Activated CD4-positive, alpha-beta T cell treated with anti-CD3 and anti-CD28 coated beads, Interleukin-2, amount 10 ng/mL, durations not matched to agents 7 days and 5 days (primary cell): ENCODE results near the gene HOXA9. TPM values are rescaled to one million over a fixed set of nuclear protein-coding genes. Genes with fewer than 3 reads are reported as not detected.

Experiments used
- CTCF ChIA-PET: fragments of 350-600 bp; sonication (Branson Sonifier 250); formaldehyde crosslinking; loops from one replicate; lab custom pipeline; 2021; ENCODE audit warnings: antibody characterized with exemption; lab: Charles Lee
- POLR2A ChIA-PET: fragments of 350-600 bp; sonication (Branson Sonifier 250); formaldehyde crosslinking; loops from one replicate; lab custom pipeline; 2021; ENCODE audit warnings: antibody characterized with exemption; lab: Charles Lee
- DNase-seq: peaks from one replicate; pipeline ENCODE4 v3.0.0-alpha.2; 2020
- H3K27ac Mint-ChIP-seq: one replicate; pipeline ENCODE4 v1.8.0; 2021; ENCODE audit warnings: mild to moderate bottlenecking, moderate library complexity, mixed read lengths
- H3K27me3 Mint-ChIP-seq: one replicate; pipeline ENCODE4 v1.8.0; 2021; ENCODE audit warnings: mixed read lengths
- H3K36me3 Mint-ChIP-seq: one replicate; pipeline ENCODE4 v1.8.0; 2021; ENCODE audit warnings: low read depth, mixed read lengths
- H3K4me1 Mint-ChIP-seq: one replicate; pipeline ENCODE4 v1.8.0; 2021; ENCODE audit warnings: mixed read lengths
- H3K4me3 Mint-ChIP-seq: one replicate; pipeline ENCODE4 v1.8.0; 2021; ENCODE audit warnings: mild to moderate bottlenecking, moderate library complexity, mixed read lengths
- H3K9me3 Mint-ChIP-seq: one replicate; pipeline ENCODE4 v1.8.0; 2021; ENCODE audit warnings: mixed read lengths
- total RNA-seq, 2 experiments: library from RNA; stranded (reverse); gene quantifications; one replicate each; pipeline ENCODE4 v1.2.3, GENCODE V29; 2021

Gene HOXA9
- total RNA-seq, 2 experiments from 2014 or later = not detected

DNA sequence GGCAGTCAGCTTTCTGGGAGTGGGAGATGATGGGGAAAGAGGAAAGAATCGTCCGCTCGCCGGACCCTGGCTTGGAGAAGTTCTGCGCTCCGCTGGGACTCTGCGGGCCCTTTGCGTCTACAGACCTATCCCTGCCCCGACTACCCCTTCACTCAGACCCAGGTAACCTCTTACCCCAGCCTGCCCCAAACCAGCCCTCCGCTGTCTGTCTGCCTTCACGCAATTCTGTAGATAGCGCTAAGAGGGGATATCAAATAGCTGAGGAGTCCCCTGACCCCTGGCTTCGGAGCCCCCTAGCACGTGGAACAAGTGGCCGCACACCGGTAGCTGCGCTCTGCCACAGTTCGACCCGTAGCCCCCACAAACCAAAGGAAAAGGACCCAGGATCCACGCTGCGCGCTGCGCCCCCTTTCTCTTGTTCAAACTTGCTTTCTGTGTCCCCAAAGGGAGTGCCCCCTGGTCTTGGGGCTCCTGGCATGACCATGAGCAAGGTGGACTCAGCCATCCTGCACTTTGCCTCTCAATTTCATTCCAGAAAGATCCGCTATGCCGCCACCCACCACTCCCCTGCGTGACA lies 41.8 kb downstream of the HOXA9 start:
- H3K9me3 Mint-ChIP-seq = no peaks in the 10 kb centered on the region
- no peak overlapping the region for H3K4me3 Mint-ChIP-seq
- no peak for DNase-seq
- H3K4me1 Mint-ChIP-seq = no peaks in the 10 kb centered on the region
- H3K27ac Mint-ChIP-seq = no peak overlapping the region
- H3K27me3 Mint-ChIP-seq = peaks cover 28% of the 10 kb centered on the region
- POLR2A ChIA-PET = no interaction called here
- no peaks in the 10 kb centered on the region for H3K36me3 Mint-ChIP-seq
- CTCF ChIA-PET = no interaction called here

DNA sequence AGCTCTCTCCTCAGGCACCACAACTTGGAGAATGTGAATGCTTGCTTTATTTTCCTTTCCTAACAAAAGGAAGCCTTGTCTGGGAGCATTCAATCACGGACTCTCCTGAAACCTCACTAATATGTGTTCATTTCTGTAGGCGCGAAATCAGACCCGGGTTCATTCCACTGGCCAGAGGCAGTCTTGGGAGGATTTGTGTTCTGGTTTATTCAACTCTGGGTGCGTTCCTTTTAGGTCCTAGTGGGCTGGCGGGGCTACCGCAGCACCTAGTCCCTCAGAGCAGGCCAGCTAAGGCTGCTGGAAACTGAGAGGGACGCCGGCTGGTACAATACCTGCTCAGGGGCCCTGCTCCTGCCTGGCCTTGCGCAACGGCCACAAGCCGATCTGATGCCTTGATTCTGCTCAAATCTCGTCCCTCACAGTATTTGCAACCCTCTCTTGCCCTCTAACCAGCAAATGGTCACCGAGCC lies 42.3 kb downstream of the HOXA9 start:
- no peaks in the 10 kb centered on the region for H3K9me3 Mint-ChIP-seq
- no peaks in the 10 kb centered on the region for H3K36me3 Mint-ChIP-seq
- ChIA-PET CTCF (no interaction called here), POLR2A (no interaction called here)
- no peak overlapping the region for H3K27ac Mint-ChIP-seq
- H3K27me3 Mint-ChIP-seq = peaks cover 24% of the 10 kb centered on the region
- DNase-seq = no peak
- no peaks in the 10 kb centered on the region for H3K4me1 Mint-ChIP-seq
- no peak overlapping the region for H3K4me3 Mint-ChIP-seq

DNA sequence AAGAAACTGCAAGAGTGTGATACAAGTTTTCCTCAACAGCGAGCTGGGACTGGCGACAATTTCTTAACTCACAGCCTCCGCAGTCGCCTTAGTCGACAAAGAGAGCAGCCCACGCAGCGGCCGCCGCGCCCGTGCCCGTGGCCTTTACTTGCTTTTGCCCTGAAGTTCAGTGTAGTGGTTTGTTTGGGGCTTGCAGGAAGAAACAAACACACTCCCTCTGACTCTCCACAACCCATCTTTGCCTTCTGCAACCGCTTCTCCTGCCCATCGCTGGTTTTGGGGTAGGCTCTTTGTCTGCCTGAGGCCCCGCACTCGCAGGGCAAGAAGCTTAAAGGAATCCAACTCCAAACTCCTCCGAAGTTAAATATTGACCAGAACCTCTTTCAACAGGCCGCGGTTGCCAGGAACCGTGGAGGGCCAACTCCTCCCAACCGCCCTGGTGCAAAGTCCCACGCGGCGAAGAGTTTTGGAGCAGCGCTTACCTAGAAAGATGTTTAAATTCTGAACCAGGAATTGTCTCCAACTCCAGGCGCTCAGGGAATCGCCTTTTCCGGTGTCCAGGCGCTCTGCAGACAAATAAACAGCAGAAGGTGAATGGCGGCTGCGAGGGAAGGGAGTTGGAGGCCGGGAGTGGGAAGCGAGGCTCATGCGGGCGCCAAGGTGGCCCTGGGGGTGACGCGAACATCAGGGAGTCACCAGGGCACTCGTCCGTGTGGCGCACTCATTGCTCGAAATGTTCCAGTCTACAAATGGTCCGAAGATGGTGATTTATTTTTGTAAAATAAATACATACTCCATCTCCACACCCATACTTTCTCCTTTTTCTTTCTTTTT lies 43.0 kb downstream of the HOXA9 start:
- no peak for DNase-seq
- no peak overlapping the region for H3K4me3 Mint-ChIP-seq
- CTCF ChIA-PET = no interaction called here
- H3K9me3 Mint-ChIP-seq = no peaks in the 10 kb centered on the region
- H3K27ac Mint-ChIP-seq = no peak overlapping the region
- no peaks in the 10 kb centered on the region for H3K36me3 Mint-ChIP-seq
- H3K4me1 Mint-ChIP-seq = no peaks in the 10 kb centered on the region
- peaks cover 17% of the 10 kb centered on the region for H3K27me3 Mint-ChIP-seq
- POLR2A ChIA-PET = no interaction called here

DNA sequence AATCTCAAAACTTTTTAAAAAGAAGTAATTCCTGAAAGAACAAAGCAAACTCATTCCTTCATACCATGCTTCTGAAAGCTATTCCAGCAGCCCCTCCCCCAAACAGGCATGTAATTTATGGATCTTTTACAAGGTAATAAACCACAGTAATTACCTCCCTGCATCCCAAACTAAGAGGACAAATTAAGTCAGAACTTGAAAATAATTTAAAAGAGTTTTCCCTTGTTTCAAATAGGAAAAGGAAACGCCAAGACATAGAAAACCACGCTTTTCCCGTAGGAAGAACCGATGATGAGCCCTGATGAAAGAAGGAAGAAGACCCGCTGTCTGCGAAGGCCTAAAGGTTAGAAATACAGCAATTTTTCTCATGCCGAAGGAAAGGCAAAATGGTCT lies 43.7 kb downstream of the HOXA9 start:
- Mint-ChIP-seq H3K9me3 (no peaks in the 10 kb centered on the region), H3K4me3 (no peak overlapping the region), H3K36me3 (no peaks in the 10 kb centered on the region), H3K27ac (no peak overlapping the region), H3K4me1 (no peaks in the 10 kb centered on the region), H3K27me3 (peaks cover 11% of the 10 kb centered on the region)
- ChIA-PET CTCF (no interaction called here), POLR2A (no interaction called here)
- DNase-seq = no peak

DNA sequence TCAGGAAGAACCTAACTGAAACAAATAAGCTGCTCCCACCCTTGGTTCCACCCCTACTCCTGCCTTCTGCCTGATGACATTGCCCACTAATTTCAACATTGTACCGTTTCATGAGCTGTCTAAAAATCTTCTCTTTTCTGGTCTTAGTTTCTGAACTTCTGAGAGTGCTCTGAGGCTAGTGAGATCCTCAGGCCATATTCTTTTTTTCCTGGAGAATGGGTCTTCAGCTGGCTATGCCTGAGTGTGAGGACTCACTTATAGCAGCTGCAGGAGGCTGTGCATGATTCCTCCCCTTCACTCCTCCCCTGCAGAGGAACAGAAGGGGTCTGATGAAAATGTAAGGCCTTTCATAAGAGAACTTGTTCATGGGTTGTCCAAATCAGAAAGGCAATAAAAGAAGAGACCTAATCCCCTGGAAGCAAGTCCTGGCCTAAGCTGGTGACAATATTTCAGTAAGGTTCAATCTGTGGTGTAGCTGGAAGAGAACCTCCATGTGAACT lies 45.9 kb downstream of the HOXA9 start:
- ChIA-PET CTCF (interaction anchor here (1.1 kb wide), 1 partner anchor 12 kb away, joined by 3 read pairs; no protein-coding TSS in a partner anchor), POLR2A (interaction anchor here (0.6 kb wide), 1 partner anchor 863 kb away, joined by 3 read pairs; no protein-coding TSS in a partner anchor)
- Mint-ChIP-seq H3K36me3 (no peaks in the 10 kb centered on the region), H3K4me1 (no peaks in the 10 kb centered on the region), H3K4me3 (no peak overlapping the region), H3K9me3 (no peaks in the 10 kb centered on the region), H3K27ac (no peak overlapping the region), H3K27me3 (no peaks in the 10 kb centered on the region)
- DNase-seq = no peak

DNA sequence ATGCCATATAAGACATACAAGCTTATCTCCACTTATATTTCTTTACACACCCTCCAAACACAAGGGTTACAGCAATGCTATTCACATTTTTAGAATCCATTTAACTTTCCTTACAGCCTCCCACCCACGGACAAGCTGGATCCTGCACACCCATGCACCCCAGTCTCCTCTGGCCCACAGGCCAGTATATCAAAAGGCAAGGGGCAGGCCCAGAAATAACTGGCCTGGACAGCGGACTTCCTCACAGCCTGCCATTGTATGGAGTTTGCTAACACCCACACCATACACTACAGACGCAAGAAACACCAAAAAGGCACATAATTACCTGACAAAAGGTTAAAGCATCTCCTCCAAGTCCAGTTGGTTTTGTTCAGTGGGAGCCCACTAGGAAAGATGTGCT lies 46.8 kb downstream of the HOXA9 start:
- CTCF ChIA-PET = no interaction called here
- Mint-ChIP-seq H3K36me3 (no peaks in the 10 kb centered on the region), H3K27me3 (no peaks in the 10 kb centered on the region), H3K9me3 (no peaks in the 10 kb centered on the region), H3K27ac (no peak overlapping the region), H3K4me1 (no peaks in the 10 kb centered on the region), H3K4me3 (no peak overlapping the region)
- POLR2A ChIA-PET = no interaction called here
- DNase-seq = no peak

DNA sequence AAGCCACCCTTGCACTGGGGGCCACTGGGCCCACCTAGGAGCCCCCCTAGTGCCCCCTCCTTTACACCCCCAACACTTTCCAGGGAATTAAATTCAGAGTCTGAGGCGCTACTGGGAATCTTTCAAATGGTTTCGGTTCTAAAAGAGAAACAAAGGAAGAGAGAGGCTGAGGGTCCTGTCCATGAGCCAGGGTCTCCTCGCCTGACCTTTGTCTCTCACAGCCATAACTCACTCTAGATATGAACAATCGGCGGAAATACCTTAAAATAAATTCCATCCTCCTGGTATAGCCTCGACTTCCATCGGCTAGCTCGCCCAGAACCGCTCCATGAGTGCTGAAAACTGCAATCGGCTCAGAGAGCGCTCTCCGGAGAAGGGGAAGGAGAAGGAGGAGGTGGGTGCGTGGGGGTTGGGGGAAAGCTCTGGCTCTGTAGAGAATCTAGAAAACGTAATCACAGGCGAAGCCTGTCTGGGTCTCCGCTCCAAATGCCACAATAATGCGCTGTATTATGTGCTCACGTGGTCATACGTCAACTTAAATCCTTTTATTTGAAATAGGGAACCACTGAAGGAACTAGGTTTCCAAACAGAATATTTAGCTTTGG lies 47.3 kb downstream of the HOXA9 start:
- Mint-ChIP-seq H3K4me3 (no peak overlapping the region), H3K9me3 (no peaks in the 10 kb centered on the region), H3K36me3 (no peaks in the 10 kb centered on the region), H3K27me3 (no peaks in the 10 kb centered on the region), H3K4me1 (no peaks in the 10 kb centered on the region), H3K27ac (no peak overlapping the region)
- ChIA-PET CTCF (no interaction called here), POLR2A (no interaction called here)
- DNase-seq = no peak

DNA sequence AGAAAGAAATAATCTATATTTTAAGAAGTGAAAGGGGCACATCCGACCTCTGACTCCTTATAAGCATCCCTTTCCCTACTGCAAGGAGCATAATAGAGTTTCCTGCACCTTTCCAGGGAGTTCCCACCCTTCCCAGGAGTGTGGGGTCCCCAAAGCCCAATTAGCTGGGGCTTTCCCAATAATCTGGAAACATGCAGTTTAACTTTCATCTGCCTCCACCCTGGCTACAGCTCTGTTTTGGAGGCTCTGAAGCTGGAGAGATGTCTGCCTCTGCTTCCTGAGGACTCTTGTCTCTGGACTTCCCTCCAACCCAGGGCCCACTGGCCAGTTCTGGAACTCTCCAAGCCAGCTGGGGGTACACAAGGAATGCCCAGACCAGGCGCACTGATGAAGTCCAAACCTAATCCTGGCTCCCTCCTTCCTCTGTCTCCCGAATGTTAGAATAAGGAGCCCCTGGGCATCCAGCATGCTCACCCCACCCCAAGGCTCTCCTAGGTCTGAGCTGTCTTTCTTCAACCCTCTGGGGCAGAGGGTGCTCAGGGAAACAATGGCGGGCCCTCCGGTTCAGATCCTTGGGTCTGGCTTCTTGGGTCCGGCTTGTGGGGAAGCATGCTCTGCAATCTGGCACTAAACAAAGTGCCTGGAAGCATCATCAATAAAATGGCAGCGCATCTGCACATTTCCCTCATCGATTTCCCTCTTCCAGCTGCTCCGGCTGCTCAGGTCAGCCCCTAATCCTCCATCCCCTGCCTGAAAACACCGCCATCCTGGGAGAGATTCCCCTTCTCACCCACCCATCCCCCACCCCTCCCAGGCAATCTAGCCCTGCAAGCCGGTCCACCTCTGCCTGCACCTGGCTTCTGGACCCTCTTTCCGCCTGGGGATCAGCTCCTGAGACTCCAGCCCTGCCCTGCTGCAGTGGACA lies 48.1 kb downstream of the HOXA9 start:
- Mint-ChIP-seq H3K27me3 (no peaks in the 10 kb centered on the region), H3K36me3 (no peaks in the 10 kb centered on the region), H3K9me3 (no peaks in the 10 kb centered on the region), H3K4me3 (no peak overlapping the region), H3K4me1 (no peaks in the 10 kb centered on the region), H3K27ac (no peak overlapping the region)
- DNase-seq = no peak
- CTCF ChIA-PET = no interaction called here
- POLR2A ChIA-PET = no interaction called here

DNA sequence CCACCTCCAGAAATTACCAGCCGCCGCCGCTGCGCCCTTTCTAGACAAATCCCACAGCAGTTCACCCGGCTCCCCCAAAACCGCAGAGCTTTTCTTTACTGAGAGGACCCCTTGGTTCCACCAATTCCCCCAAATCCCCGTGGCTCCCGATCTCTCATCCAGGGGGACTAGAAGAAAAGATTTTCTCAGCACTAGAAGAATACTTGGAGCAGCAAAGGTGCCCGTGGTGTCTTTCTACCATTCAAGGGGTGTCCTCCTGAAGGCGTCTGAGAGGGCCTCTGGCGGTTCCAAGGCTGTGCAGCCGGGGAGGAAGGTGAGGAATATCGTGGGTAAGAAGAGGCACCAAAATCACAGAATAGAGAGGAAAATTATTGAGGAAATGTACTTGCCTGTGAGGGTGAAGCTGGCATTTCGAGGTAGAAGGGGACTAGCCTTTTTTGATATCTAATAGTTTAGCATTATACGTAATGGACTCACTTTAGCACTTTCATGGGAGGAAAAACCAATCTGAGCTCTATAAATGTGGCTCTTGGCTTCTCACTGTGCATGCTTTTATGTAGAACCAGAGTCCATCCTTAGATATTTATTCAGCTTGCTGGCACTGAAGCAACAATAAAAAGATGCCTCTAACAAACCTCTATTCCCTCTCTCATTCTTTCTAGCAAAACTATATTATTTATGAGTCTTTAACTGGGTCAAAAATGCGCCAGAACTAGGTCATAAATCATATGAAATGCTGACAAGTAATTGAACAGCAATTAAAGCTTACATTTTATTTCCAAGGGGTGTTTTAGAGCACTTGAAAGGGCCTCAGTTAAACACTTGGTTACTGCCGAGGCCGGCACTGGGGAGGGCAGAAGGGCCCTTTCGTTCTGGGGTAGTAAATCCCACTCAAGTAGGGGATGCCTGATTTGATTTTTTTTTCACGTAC lies 49.0 kb downstream of the HOXA9 start:
- no peaks in the 10 kb centered on the region for H3K36me3 Mint-ChIP-seq
- no peaks in the 10 kb centered on the region for H3K9me3 Mint-ChIP-seq
- POLR2A ChIA-PET = no interaction called here
- H3K4me3 Mint-ChIP-seq = no peak overlapping the region
- no peak overlapping the region for H3K27ac Mint-ChIP-seq
- no peaks in the 10 kb centered on the region for H3K27me3 Mint-ChIP-seq
- CTCF ChIA-PET = no interaction called here
- H3K4me1 Mint-ChIP-seq = no peaks in the 10 kb centered on the region
- no peak for DNase-seq

DNA sequence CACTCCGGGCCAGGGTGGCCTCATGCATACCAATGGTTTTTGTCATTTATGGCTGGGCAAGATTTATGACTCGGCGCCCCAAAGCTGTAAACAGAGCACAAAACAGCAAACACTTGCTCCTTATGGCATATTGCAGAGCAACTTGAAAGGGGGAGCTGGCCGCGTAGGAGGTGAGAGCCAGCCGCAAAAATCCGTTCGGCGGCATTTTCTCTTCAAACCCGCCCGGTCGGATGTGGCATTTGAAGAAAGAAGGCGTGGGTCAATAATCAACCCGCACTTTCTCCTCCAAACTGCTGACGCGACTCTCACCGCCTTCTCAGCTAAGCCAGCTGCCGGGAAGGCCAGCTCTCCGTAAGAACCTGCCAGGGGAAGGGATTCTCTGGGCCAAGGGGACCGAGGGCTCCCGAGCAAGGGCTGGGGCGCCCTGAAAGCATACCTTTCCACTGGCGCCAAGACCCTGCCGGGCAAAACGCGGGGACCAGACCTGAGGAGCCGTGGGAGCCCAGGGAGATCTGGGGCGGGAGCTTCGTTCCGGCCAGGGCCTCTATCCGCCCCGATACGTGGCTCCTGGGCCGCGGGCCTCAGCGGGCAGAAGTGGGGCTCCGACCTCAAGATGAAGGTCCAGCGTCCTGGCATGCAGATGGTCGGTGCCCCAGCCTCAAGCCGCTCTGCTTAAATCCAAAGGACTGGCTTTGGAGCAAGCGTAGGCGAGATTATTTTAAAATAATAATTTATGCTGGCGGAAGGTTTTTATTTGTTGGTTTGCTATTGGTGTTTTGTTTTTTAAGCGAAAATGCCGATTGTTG lies 49.9 kb downstream of the HOXA9 start:
- H3K9me3 Mint-ChIP-seq = no peaks in the 10 kb centered on the region
- ChIA-PET CTCF (interaction anchor here (0.6 kb wide), 1 partner anchor 9 kb away, joined by 3 read pairs; no protein-coding TSS in a partner anchor), POLR2A (no interaction called here)
- no peaks in the 10 kb centered on the region for H3K27me3 Mint-ChIP-seq
- no peak for DNase-seq
- H3K36me3 Mint-ChIP-seq = no peaks in the 10 kb centered on the region
- H3K4me1 Mint-ChIP-seq = no peaks in the 10 kb centered on the region
- H3K4me3 Mint-ChIP-seq = no peak overlapping the region
- no peak overlapping the region for H3K27ac Mint-ChIP-seq

DNA sequence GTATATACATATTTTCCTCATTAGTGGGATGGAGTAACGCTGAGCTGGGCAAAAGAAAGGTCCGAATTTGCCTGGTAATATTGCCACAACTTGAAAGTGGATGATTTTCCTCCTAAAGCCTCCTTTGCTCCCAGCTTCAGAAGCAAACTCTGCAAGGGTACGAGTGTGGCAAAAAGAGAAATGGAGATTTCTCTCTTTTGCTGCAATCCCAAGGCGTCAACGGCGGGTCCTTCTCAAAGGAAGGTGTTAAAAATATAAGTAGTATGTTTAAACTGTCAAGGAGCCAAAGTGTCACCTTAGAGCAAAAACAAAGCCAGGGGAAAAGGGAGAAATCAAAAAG lies 50.5 kb downstream of the HOXA9 start:
- Mint-ChIP-seq H3K9me3 (no peaks in the 10 kb centered on the region), H3K36me3 (no peaks in the 10 kb centered on the region), H3K27ac (no peak overlapping the region), H3K4me1 (no peaks in the 10 kb centered on the region), H3K27me3 (no peaks in the 10 kb centered on the region), H3K4me3 (no peak overlapping the region)
- ChIA-PET CTCF (no interaction called here), POLR2A (no interaction called here)
- DNase-seq = no peak
